K562 (cell line): ENCODE results near the gene IQGAP3. TPM values are rescaled to one million over a fixed set of nuclear protein-coding genes. Genes with fewer than 3 reads are reported as not detected.

Experiments used
- CBFA2T3 ChIP-seq: fragments of 450-650 bp; IDR thresholded peaks from 2 replicates; pipeline ENCODE4 v1.6.1; 2017
- EGR1 ChIP-seq: fragments of 450-650 bp; conservative IDR thresholded peaks from 2 replicates; pipeline ENCODE4 v1.6.1; 2017; ENCODE audit warnings: mild to moderate bottlenecking
- EZH2 ChIP-seq: IDR thresholded peaks from 2 replicates; pipeline ENCODE4 v1.6.1; 2012; ENCODE audit warnings: low read depth, mild to moderate bottlenecking, inconsistent platforms, low read length, borderline replicate concordance
- HNRNPLL ChIP-seq: fragments of 200-400 bp; formaldehyde crosslinking; IDR thresholded peaks from 2 replicates; pipeline ENCODE4 v1.6.1; 2017; ENCODE audit warnings: low read length, low read depth, mild to moderate bottlenecking; ENCODE audit not compliant: poor library complexity, severe bottlenecking
- MECOM ChIP-seq: fragments of 250-450 bp; sonication (Bioruptor Pico); IDR thresholded peaks from 2 replicates; pipeline ENCODE4 v1.8.0; 2022; ENCODE audit warnings: inconsistent platforms
- NCOA1 ChIP-seq: fragments of 450-650 bp; IDR thresholded peaks from 2 replicates; pipeline ENCODE4 v1.6.1; 2016; ENCODE audit warnings: low read depth
- PCBP2 ChIP-seq: fragments of 200-400 bp; formaldehyde crosslinking; IDR thresholded peaks from 2 replicates; pipeline ENCODE4 v1.6.1; 2018; ENCODE audit warnings: low read length, low read depth, mild to moderate bottlenecking, moderate library complexity; ENCODE audit not compliant: poor library complexity, severe bottlenecking
- PHTF2 ChIP-seq: fragments of 250-450 bp; sonication (Bioruptor Pico); IDR thresholded peaks from 2 replicates; pipeline ENCODE4 v1.5.0; 2021; ENCODE audit warnings: mild to moderate bottlenecking
- RBM39 ChIP-seq: fragments of 200-400 bp; formaldehyde crosslinking; optimal IDR thresholded peaks from 2 replicates; pipeline ENCODE3; 2018; ENCODE audit warnings: low read depth, low read length
- RERE ChIP-seq: sonication (generic); formaldehyde crosslinking; IDR thresholded peaks from 2 replicates; pipeline ENCODE4 v1.8.0; 2023; ENCODE audit warnings: missing genetic modification reagents, mild to moderate bottlenecking, borderline replicate concordance
- ZBTB2 ChIP-seq: fragments of 450-650 bp; IDR thresholded peaks from 2 replicates; pipeline ENCODE4 v1.6.1; 2016; ENCODE audit warnings: antibody characterized with exemption
- ZMIZ1 ChIP-seq, 2 experiments: fragments of 150-350 bp in 1 of 2; IDR thresholded peaks; 2 replicates each; pipeline ENCODE4 v1.6.1; 2012 to 2016; ENCODE audit warnings: low read depth in 2 of 2, low read length in 2 of 2, mild to moderate bottlenecking in 1 of 2, moderate library complexity in 1 of 2
- ZNF133 ChIP-seq: fragments of 250-450 bp; sonication (Bioruptor Pico); IDR thresholded peaks from 2 replicates; pipeline ENCODE4 v1.4.0; 2020; ENCODE audit warnings: mild to moderate bottlenecking
- ZNF449 ChIP-seq: fragments of 250-450 bp; sonication (Bioruptor Pico); IDR thresholded peaks from 2 replicates; pipeline ENCODE4 v1.8.0; 2022; ENCODE audit warnings: moderate library complexity, mild to moderate bottlenecking, inconsistent platforms
- ZNF583 ChIP-seq: fragments of 250-450 bp; sonication (Bioruptor Pico); IDR thresholded peaks from 2 replicates; pipeline ENCODE4 v1.4.0; 2020
- polyA plus RNA-seq, 8 experiments: library from polyadenylated mRNA; depleted of rRNA in 4 of 8; stranded (reverse) in 5 of 8; unstranded in 3 of 8; fragments of >200 nt; fragmentation: Nextera tagmentation in 2 of 8; fragmentation: Illumina TruSeq in 1 of 8; extraction: Ambion mirVana in 2 of 8; extraction: Trizol in 1 of 8; gene quantifications; 2 replicates each; pipeline versions ENCODE4 v1.2.1 to v1.2.3, GENCODE V29; 2011 to 2014; ENCODE audit warnings: inconsistent platforms in 1 of 8, missing spikeins in 1 of 8
- total RNA-seq, 7 experiments: library from RNA; depleted of rRNA in 6 of 7; stranded (reverse); fragments of >200 nt in 6 of 7; fragmentation: Illumina TruSeq in 2 of 7; extraction: Trizol in 2 of 7; gene quantifications; 2 replicates each; pipeline versions ENCODE4 v1.2.1 to v1.2.3, GENCODE V29; 2011 to 2021; ENCODE audit warnings: low replicate concordance in 1 of 7

Gene IQGAP3
- total and polyA plus RNA-seq, 9 of the 15 experiments (the other 6 are each of a cell fraction or from before 2014, with no cell fraction given) = 1.4 to 16.6 (median 11.9) TPM

- TF ChIP-seq ZNF449 (CRISPR knock-in tag) (no peak), ZMIZ1 (IDR thresholded peaks at IDR 0.05; ENCODE audit: low read depth in 2 of 2, low read length in 2 of 2) (no peak), PHTF2 (CRISPR knock-in tag) (no peak), RBM39 (no peak), ZBTB2 (no peak), CBFA2T3 (peak; percentile 37; the same call in 1 of the 2 replicates), HNRNPLL (no peak), ZNF133 (CRISPR knock-in tag) (no peak), RERE (CRISPR knock-in tag) (no peak), ZNF583 (no peak), PCBP2 (no peak), EGR1 (no peak), NCOA1 (no peak), MECOM (CRISPR knock-in tag) (no peak), EZH2 (no peak)
Observed at GRCh38 chr1:156522443-156522970, 49.9 kb downstream of the IQGAP3 start (continued).
